HG03432 (cell line): ENCODE measurements around the gene FANCC.

ENCODE experiments used
- ATAC-seq: cut with Tn5 transposase; IDR thresholded peaks from one replicate; pipeline ENCODE4 v1.9.1; 2021; ENCODE audit warnings: mild to moderate bottlenecking, moderate library complexity; ENCODE audit not compliant: unreplicated experiment

The FANCC gene

GRCh38 chr9:95127249-95128176 is 190.0 kb downstream of the FANCC start:
- ATAC-seq: no peak

- ATAC-seq: no peak
Measured at GRCh38 chr9:95126739-95127138, 190.8 kb downstream of the FANCC start.

DNA sequence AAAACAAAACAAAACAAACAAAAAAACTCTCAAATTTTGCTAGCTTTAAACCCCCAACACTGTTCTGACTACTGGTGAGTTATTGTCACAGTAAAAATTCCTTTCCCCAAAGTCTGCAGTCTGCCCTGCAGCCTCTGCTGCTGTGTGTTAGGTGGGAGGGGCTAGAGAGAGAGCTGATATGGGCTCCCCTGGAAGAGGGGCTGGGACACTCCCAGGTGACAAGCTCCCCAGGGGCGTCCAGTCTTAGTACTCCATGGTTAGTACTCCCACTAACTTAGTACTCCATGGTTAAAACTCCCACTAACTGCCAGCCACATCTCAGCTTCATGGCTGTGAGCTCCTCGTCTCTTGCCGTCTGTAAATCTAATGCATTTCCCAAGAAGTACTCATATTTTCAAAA is 191.9 kb downstream of the FANCC start:
- ATAC-seq: no peak

DNA sequence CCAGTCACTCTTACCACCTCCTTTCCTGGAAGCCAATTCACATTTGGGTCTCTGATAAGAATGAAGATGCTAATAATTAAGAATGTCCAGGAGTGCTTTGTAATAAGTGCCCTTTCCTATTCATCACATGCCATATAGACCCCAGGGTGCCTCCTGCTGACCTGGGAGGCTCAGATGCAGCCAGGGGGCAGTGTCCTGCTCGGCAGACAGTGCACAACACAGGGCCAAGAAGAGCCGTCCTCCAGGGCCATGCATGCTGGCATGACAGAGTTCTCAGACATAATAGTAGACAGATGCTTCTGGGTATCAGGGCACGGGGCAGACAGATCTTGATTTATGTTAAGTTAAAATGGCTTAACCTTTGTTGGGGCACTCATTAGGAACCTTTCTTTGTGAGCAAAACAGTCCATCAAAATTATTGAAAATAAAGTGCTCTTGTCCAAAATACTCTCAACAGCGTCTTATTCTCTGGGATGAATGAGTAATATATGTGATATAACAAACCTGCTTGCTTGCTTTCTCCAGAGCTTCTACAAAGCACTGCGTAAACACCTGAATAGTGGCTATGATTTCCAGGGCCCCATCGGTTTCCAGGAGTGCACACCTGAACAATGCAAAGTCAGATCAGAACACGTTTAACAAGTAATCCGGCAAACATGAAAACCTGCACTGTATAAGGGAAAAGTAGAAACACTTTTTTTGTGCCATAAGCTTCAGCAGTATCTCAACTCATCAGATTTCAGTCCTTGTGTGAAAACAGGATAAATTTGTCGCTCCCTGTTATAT is 192.7 kb downstream of the FANCC start:
- no peak for ATAC-seq

- no peak for ATAC-seq
Measured at GRCh38 chr9:95120781-95121370, 196.6 kb downstream of the FANCC start.

DNA sequence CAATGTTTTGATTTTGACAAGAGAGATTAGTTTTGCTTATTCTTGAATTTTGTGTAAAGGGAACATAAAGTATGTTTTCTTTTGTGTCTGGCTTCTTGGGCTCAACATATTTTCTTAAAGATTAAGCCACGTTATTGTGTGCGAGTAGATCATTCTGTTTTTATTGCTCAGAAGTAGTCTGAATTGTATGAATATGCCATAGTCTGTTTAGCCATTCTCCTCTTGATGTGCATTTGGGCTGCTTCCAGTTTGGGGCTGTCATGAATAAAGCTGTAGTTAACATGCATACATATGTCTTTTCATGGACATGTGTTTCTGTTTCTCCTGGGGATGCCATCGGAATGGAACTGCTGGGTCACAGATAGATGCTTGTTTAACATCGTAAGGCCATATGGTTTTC is 198.9 kb downstream of the FANCC start:
- ATAC-seq: no peak

DNA sequence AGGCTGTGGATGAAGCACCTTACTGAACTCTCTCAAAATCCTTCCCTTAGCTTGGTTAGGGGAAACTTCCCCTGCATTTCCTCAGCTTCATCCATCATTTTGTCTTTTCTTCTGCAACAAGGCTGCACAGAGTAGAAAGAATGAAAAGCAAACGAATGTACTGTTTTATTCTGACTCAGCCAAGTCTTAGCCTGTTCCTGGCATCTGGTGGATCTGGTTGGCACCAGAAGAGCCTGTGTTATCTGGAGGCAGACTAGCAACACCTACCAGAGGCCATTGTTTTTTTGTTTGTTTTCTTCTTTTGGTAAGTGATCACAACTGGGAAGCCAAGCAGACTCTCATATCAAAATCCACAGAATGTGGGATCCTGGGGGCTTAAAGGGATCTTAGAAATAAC is 200.7 kb downstream of the FANCC start:
- no peak for ATAC-seq

GRCh38 chr9:95116002-95116807 is 201.3 kb downstream of the FANCC start:
- ATAC-seq: no peak

DNA sequence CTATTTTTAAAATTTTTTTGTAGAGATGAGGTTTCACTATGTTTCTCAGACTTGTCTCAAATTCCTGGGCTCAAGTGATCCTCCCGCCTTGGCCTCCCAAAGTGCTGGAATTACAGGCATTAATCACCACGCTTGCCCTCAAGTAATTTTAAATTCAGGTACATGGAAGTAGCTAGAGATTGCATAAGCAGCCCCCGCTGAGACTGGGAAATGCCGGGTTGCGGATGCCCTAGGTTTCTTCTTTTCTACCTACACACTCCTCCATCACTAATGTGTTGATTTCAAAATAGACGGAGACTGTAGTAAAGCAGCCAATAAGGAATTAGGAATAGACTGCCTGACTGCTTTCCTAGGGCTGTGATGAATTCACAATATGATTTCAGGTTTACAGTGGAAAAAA is 202.4 kb downstream of the FANCC start:
- no peak for ATAC-seq

- ATAC-seq: no peak
Measured at GRCh38 chr9:95112436-95113280, 204.9 kb downstream of the FANCC start.

GRCh38 chr9:95111716-95112115 is 205.8 kb downstream of the FANCC start:
- no peak for ATAC-seq

- no peak for ATAC-seq
Measured at GRCh38 chr9:95110921-95111525, 206.5 kb downstream of the FANCC start.

GRCh38 chr9:95109456-95109855 is 208.1 kb downstream of the FANCC start:
- ATAC-seq: no peak

- ATAC-seq: no peak
Measured at GRCh38 chr9:95108777-95109176, 208.7 kb downstream of the FANCC start.

- no peak for ATAC-seq
Measured at GRCh38 chr9:95107976-95108375, 209.5 kb downstream of the FANCC start.

DNA sequence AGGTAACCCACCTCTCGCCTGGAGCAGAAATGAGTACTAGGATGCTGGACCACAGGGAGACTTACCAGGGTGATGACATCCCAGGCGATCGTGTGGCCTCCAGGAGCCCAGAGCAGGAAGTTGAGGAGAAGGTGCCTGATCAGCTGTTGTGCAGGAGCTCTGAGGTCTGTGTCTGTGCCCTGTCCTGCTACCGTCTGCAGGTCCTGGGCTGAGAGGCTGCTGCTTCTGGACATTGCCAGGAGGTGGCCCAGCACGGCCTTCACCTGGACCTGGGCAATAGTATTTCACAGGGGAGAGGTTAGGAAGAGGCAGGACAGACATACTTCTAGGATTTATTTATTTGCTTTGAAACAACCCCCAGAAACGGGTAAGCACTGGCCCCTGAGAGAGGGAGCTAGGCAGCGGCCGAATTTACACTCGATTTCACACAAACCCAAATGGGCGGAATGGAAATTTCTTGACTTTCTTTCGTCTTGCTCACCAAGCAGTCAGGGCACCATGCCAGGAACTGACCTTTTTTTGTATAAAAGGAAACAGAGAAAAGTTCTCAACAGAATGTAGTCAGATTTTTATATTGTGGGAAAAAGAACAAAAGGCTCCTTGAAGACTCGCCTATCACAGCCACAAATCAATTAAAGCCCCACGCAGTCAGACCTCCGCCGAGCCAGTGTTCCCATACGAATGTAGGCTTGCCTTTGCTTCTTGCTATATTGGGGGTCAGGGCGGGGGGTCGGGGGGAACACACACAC is 210.3 kb downstream of the FANCC start:
- no peak for ATAC-seq

DNA sequence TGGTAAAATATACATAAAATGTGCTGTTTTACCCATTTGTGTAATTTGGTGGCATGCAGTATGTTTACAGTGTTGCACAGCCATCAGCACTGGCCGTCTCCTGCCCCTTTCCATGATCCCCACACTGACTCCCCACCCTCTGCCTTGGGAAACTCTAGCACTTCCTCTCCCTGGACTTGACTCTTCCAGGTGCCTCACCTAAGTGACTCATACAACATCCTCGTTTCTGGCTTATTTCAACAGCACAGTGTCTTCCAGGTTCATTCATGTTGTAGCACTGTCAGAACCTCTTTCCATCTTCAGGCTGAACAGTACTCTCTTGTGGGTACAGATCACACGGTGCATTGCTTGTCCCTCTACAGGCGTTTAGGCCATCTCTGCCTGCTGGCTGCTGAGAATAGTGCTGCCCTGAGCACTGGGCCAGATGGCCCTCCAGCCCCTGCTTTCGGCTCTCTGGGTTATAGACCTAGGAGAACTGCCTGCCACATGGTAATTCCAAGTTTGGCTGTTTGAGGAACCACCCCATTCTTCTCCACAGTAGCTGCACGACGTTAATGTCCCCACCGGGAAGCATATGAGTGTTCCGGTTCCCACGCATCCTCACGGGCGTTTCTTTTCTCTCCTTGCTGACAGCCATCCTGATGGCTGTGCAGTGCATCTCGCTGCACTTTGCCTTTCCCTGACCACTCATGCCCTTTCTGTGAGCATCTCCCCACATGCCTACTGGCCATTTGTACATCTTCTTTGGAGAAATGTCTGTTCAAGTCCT is 211.8 kb downstream of the FANCC start:
- ATAC-seq: no peak

DNA sequence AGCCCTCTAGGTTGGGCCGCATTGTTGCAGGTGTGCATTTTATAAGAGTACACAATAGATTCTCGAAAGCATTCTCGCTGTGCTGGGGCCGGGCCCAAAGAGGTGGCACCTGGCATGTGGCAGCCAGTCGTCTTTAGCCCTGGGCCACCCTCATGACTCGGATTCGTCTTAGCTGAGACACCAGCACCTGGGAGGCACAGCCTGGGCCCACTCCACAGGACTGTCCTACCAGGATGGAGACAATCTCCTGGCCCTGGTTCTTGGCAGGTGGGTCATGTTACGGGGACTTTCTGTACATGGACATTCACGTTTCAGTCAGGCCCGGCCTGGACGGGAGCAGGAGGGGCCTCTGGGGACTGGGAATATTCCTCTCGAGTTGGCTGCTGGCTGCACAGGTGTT is 212.5 kb downstream of the FANCC start:
- no peak for ATAC-seq
